DMS114 treated with DMSO at 0.1 percent for 48 hours (cell line): ENCODE measurements around the gene PTPRT.
"Not testable (repeated sequence)": the region's sequence is repeated elsewhere in the genome, so short reads cannot be mapped to it uniquely, and the experiment has no call there.

Experiments used
- DNase-seq: peaks from one replicate; lab custom pipeline; 2025; ENCODE audit not compliant: unreplicated experiment; lab: John Stamatoyannopoulos, UW

The PTPRT gene

DNA sequence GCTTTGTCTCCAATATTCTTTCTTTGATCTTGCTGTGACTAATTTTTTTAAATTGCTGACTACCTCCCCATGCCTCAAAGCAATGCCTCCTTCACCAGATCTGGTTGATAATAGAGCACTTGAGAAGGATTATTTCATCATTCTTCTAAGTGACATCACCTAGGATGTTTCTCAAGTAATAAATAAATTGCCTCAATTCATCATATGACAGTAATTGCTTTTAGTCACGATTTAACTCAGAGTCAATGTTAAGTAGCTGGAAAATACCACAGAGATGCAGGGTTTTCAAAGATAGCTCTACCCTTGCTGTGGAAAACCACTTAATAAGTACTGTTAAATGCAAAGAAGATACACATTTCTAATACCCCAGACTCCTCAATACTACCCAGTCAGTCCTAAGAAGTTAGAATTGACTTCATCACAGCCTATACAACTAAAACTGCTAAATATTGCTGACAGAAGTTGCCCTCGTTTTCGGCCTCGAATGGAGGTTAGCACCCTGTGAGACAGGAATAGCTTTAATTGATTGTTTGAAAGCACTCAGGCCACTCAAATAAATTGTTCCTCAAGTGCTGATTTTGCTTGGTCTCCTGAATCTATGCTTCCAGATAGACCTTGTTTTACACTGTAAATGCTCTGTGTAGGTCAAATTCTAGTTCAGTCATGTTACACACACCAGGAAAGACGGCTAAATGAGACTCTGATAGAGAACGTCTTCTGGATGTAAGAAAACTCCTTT is 931.0 kb downstream of the PTPRT start:
- DNase-seq, result no peak

DNA sequence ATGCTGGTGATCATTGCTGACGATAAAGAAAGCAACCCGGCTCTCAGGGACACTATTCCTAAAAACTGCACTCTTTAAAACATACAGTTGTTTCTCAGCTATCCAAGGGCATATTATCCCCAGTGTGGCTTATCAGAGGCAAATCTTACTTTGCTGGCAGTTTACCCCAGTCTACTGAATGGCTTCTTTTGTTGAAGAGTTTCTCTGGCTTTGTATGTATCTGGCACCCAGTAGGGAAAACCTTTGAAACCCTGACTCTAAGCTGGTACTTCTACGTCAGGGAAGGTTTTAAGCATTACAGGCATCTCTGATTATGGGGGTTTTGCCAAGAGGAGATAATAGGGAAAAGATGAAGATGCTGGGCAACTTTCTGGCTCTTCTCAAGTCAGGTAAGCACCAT is 933.9 kb downstream of the PTPRT start:
- no peak for DNase-seq

DNA sequence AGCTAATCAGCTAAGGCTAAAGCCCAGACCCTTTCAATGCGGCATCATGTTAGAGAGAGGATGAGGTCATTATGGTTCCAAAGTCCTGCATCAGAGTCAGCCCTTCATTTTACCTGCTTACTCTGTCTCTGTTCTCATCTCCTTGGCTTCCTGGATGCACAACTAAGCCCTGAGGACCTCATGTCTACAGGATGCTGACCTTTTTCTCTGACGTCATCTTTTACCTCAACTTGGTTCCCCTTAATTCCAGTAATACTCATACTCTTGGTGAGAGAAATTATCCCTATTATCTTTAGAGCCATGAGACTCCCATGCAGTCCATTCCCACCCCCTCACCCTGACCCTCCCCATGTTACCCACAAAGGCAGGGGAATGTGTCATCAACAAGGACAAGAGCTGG is 935.0 kb downstream of the PTPRT start:
- DNase-seq, result no peak

DNA sequence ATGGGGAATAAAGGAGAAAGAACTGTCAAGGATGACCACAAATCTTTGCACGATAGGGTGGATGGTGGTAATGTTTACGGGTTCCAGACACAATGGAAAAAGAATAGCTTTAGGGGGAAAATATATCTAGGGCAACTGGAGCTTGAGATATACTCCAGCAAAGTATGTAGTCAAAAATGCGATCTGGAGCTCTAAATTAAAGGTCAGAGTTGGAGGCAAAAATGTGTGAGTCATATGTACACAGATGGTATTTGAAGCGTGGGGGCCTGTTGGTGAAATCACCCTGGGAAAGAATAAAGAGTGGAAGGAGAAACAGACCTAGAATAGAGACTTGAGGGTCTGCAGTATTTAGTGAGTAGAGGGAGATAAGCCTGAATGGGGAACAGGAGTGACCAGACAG is 937.6 kb downstream of the PTPRT start:
- DNase-seq, result no peak

DNA sequence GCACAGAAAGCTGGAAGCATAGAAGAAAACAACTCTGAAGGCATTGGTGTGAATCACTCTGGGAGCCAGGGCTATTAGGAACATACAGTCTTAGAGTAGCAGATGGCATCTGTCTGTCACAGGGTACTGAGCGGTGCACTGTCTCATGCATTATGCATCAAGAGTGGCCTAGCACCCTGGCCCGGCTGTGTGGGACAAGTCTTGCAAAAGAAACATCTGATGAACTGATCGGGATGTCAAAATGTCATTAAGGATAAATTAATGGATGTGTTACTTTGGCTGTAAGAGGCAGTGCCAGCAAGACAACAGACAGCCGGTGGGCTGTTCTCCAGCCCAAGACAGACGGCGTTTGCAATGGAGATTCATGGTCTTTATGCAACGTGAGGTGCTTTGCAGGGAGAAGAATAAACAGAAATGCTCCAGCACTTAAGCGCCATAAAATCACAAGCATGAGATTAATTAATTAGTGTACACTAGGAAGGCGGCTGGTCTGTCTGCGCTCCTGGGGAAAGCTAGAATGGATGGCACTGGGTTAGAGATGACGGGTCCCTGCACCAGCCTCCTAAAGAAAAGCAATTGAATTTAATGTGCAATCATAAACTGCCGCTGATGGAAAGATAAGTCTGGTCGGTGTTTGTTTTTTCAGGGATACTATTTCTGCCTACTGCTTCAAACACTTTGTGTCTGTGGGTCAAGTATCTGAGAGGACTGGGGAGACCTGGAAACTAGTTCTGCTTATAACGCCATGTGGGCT is 970.9 kb downstream of the PTPRT start:
- DNase-seq, result no peak

DNA sequence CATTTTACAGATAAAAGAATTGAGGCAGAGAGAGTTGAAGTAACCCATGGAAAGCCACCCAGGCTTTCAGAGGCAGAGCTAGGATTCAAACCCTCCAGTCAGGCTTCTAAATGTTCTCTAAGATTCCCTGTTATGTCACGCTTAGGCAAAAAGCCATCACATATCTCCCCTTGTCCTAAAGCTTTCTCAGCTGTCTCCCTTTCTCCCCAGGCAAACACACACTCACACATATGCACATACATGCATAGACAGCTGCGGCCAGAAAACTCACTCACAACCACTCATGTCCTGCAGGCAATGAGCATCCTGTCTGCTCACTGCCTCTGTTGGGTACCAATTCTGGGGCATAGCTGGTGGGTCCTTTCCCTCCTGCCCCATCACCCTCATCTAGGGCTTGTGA is 975.6 kb downstream of the PTPRT start:
- no peak for DNase-seq

DNA sequence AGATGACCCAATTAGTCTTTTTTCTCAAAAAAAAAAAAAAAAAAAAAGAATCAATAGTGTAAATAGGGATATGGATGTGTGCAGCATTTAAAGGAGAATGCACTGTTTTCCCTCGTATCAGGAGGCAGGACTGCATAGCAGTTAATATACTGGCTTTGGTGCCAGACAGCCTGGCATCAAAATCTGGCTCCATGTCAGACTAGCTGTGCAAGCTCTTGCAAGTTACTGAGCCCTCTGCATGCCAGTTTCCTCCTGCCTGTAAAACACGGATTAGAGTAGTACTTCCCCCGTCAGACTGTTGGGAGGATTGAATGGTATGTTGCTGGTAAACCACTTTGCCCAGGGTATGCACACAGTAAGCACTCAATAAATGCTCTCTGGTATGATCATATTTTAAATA is 977.3 kb downstream of the PTPRT start:
- DNase-seq, result no peak

DNA sequence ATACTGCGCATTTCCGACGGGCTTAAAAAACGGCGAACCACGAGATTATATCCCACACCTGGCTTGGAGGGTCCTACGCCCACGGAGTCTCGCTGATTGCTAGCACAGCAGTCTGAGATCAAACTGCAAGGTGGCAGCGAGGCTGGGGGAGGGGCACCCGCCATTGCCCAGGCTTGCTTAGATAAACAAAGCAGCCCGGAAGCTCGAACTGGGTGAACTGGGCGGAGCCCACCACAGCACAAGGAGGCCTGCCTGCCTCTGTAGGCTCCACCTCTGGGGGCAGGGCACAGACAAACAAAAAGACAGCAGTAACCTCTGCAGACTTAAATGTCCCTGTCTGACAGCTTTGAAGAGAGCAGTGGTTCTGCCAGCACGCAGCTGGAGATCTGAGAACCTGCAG is 983.1 kb downstream of the PTPRT start:
- not testable (repeated sequence) for DNase-seq

DNA sequence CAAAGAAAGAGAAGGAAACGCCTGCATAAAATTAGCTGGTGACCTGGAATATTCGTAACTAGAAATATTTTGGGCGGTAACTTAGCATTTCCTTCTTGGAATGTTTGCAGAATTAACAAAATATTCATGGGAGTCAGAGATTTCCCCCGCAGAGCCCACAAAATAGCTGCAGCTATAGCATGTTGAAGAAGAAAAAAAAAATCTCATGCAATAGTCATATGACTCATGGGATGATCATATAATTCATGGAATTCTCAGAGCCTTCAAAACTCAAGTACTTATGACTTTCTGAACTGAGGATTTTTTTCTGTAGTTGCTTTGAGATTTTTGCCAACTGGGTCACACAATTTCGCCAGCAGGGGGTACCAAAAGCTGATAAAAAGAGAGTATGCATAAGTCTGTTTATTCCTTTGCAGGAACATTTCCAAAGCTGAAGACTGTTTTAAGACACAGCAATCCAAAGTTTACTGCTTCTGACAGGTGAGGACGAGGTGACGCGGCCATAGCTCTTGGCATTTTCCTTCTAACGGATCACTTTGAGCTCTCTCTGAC is 985.5 kb downstream of the PTPRT start:
- DNase-seq, result peak; percentile 5

DNA sequence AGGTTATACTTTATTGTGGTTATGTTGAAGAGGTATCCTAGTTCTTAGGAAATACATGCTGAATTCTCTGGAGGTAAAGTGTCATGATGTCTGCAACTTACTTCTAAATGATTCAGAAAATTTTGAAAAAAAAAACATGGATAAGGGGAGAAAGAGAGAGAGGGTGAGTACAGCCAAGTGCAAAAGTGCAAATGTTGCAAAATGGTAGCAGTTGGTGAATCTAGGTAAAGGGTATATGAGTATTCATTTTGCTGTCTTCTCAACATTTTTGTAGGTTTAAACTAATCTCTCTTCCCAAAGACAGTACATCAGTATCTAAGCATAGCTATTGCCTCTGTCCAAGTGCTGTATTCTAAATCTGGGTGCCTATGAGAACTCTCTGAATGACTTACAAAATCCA is 992.1 kb downstream of the PTPRT start:
- no peak for DNase-seq

DNA sequence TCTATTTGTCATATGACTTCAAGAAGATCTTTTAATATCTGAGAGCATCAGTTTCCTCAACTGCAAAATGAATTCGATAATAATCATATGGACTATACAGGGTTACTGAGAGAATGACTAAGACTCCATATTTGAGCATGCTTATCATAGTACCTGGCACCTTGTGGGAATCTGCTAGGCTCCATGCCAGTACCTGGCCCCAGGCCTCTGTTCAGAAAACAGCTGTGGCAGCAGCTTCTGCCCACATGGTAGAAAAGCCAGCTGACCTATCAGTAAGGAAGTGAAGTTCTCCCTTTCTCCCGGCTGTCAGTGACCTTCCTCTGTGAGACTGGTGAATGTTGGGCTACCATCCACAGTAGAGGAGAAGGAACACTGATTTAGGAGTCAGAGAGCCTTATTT is 996.6 kb downstream of the PTPRT start:
- DNase-seq, result no peak

DNA sequence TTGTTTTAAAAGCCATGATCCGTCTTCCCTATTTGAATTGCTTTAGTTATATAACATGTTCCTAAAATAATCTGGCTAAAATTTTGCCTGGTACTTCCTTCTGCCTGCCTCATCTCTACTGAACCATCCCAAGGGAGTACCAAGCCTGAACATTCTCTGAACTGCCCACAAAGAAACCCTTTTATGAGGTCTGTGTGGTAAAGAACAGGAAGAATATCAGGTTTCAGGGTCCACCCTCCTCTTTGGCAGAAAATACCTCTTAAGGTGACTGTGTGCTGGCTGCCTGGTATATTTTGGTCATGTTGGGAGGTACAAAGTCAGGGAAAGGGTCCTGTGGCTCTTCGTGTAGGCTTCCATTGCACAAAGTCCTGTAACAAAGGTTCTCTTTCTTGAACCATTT is 997.4 kb downstream of the PTPRT start:
- no peak for DNase-seq

DNA sequence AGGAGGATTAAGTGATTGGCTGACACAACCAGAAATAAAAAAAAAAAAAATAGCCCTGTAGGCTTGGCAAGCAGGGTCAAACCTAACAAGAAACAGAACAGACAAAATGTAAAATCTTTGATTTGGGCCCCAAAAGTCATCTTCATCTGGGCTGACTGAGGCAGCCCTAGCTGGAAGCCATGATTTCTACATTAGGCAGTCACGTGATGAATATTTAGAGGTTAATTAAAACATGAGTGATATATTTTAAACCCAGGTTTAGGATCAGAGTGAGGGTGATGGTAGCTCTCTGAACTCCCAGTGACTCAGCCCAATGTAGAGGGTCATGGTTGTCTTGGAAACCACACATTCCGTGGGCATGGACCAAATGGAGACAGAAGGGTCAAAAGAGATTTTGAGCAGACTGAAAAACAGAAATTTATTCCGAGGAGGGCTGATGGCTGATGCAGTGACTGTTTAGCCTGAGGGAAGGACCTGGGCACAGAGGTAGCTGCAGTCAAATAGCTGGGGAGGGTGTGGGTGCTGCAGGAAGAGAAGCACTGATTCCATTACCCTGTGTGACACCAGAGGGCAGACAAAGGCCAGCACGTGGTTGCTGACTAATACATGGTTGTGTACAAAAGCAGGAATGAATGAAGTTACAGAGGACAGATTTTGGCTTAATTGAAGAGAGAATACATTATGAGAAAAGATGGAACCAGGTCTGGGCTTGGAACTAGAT is 998.4 kb downstream of the PTPRT start:
- no peak for DNase-seq

DNA sequence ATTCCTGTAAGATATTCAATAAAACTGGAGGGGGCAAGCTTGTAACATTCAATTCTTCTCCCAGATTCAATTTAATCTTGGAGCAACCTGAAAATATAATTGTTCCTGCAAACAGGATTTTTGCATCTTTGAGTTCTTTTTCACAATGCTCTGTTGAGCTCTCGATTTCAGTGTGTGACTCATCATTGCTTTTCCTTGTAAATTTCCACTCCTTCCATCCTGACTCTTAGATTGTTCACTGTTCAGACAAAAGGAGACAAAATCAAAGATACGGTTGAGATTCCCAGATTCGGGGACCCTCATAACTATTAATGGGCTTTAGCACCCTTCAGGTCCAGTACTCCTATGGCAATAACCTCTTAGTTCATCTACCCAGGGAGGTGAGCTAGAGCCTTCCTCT is 999.6 kb downstream of the PTPRT start:
- no peak for DNase-seq

DNA sequence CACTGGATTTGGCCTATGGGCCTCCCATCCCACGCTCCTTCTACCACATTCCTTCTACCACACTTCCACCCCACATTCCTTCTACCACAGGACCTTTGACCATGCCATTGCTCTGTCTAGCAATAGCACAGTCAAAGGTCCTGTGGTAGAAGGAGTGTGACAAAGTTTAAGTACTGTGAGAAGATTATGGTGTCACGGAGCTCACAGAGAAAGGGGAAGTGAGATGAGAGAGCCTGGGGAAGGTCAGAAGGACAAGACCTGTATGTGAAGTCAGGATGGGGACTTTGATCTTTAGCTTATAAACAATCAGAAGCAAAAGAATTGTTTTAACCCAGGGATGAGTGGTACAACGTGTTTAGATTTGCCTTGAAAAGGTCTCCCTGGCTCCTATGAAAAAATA is 1003.4 kb downstream of the PTPRT start:
- DNase-seq, result no peak

DNA sequence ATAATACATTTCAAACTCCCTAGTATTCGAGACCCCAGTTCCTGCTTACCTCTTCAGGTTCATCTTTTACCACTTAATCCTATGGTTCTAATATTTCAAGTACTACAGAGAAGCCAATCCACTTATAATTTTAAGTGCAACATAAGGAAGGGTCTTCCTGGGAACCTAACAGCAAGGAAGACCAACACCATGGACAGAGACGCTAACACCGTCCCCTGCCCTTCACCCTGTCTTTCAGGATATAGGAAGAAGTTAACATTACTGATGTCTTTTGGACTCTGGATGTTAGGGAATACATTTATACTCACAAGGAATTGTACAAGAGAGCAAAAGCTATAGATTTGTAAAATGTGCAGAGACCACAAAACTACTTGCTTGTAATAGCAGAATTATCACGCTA is 1006.6 kb downstream of the PTPRT start:
- no peak for DNase-seq

DNA sequence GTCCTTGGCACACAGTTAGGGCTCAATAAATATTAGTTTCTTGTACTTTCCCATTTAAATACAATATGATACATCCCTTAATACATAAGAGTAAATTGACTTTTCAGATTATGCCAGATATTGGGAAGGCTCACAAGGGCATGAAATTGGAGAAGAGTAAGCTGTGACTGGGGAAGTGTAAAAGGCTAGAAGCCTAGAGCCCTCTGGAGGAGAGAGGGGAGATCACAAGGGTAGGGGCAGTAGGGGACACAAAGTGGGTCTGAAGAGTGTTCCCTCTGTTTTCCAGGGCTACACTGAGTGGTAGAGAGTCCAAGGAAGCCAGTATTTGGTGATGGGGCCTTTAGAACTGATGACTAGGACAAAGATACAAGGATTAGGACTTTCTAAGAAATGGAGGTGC is 1008.6 kb downstream of the PTPRT start:
- DNase-seq, result no peak

DNA sequence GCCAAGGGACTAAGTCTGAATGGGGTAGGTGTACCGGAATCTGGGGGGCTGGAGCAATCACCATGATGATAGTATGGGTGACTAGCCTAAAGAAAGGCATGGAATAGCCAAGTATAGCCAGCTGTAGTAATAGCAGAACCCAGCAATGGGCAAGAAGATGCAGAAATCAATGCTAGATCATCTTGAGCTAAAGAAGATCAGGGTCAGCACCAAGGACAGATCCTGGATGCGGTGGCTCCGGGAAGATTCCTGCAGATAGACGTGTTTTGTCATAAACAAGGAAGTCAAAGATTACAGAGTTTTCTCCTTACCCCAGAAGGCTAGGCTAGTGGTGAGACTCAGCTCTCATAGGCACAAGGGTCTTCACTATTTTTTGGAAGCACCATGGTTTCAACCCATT is 1009.9 kb downstream of the PTPRT start:
- no peak for DNase-seq

DNA sequence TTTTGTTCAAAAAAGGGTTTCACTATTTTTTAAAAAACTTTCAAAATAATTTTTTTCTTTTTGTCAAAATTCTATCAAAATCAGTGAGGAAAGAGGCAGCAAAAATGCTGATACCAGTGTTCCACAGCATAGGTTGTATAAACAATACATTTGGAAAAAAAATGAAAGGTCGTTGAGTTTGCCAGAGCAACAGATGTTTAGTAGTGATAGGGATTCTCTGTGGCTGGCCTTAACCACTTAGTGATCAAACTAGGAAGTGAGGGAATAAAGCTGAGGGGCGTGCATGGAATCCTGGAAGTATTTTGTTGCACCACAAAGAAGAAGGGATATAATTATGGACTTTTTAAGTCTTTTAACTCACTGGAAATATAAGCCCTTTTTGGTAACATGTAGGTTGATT is 1016.3 kb downstream of the PTPRT start:
- DNase-seq, result no peak

DNA sequence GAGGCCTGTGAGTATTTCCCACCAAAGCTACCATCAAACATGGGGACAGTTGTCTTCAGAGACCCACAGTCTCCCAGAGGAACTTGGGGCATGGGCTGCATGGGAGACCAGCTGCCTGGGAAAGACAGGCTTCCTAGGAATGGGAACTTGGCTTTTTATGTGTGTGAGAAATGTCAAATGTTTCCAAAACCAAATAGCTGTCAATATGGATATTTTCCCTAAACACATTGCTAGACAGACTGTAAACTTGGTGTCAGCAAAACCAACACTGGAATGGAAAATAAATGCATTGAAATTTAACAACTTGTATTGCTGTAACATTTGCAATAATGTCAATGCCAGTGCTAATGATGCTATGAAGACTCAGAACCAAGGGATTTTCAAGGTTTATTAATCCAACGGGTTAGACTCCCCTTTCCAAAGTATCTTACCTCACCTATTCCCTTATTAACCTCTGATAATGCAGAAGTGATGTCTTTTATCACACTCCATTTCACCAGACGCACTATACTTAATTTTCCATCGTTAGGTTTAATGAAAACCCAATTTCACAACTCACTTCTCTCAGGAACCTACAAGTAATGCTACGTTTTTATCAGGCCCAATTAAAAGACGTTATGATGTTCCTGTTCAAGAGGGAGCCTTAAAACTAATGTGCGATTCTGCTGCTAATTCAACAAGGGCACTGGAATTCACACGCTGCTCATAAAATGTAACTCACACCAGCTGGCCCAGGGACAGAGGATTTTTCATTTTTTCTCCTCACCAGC is 1025.4 kb downstream of the PTPRT start:
- DNase-seq, result no peak

DNA sequence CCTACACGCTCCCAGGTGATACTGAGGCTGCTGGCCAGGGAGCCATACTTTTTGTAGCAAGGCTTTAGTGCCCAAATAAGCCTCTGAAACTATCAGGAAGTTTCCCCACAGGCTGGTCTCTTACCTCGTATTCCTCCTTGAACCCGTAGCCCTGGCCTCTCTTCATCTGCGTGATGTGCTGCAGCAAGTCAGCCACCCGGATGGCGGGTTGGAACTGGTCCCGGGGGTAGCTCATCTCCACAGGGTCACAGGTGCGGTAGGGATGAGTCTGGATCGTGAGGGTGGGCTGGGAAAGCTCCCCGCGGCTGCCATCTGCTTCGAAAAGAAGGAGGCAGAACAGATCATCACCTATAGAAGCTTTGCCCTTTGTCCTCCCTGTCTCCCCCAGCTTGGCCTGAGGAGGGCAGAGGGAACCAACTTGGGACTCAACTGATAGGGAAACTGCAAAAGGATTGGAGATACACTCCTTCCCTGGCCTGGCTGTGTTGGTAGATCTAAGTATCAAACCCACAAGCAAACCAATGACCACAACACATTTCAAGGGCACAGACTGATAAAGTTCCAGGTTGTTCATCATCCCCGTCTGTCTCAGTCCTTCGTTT is 1028.4 kb downstream of the PTPRT start:
- DNase-seq, result no peak
